Amygdala (tissue), 56 donors: ENCODE data around the gene SYVN1.

Experiments used
- DNase-seq, 56 donors: peaks; one replicate each; lab custom pipeline; 2025; lab: John Stamatoyannopoulos, UW

Gene SYVN1

DNA sequence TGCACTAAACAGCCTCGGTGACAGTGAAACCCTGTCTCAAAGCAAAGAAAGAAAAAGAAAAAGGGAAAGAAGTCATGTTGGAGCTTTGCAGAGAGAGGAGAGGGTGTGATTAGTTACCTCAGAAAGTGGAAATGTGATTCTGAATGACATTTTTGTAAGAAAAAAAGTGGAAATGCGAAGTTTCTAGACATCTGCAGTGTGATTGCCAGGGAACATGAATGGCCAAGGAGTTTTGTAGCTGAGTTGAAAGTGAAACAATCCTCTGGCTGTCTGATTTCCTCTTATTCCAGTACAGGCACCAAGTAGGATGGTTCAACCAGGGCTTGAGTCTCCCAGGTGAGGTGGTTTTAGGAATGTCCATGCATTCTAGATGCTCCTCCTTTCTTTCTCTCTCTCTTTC lies 17.8 kb upstream of the SYVN1 start:
- DNase-seq = no peak

DNA sequence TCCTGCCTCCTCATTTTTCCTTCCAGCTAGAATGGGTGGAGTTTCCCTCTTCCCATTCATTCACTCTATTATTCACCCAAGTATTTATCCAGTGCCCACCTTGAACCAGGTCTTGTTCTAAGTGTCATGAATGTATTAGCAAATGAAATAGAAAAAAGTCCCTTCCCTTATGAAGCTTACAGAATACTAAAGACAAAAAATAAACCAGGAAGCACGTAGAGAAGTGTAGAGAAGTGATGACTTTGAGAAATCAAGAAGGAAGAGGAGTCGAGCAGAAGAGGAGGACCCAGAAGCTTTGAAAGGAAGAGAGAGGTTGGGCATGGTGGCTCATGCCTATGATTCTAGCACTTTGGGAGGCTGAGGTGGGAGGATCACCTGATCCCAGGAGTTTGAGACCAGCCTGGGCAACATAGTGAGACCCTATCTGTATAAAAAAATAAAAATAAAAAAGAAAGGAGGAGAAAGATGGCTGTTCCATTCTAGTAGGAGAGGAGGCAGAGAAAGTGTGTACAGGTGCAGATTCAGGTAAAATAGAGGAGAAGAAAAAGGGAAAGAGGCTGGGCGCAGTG lies 17.1 kb upstream of the SYVN1 start:
- no peak for DNase-seq

- DNase-seq = peak in 47 of 56 donors; percentile 8 to 77 (median 46)
Observed at GRCh38 chr11:65150509-65151299, 16.4 kb upstream of the SYVN1 start.

DNA sequence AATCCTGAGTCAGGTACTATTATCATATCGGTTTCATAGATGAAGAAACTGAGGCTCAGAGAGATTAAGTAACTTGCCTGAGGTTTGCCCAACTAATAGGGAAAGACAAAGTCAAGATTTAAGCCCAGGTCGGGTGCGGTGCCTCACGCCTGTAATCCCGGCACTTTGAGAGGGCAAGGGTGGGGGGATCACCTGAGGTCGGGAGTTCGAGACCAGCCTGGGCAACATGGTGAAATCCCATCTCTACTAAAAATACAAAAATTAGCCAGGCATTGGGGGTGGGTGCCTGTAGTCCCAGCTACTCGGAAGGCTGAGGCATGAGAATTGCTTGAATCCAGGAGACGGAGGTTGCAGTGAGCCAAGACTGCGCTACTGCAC lies 15.8 kb upstream of the SYVN1 start:
- DNase-seq = peak in 1 of 56 donors; percentile 20

GRCh38 chr11:65148657-65149056 lies 14.3 kb upstream of the SYVN1 start:
- no peak for DNase-seq

GRCh38 chr11:65147352-65148075 lies 13.2 kb upstream of the SYVN1 start:
- no peak for DNase-seq

- DNase-seq = no peak
Observed at GRCh38 chr11:65141896-65142494, 7.7 kb upstream of the SYVN1 start.

DNA sequence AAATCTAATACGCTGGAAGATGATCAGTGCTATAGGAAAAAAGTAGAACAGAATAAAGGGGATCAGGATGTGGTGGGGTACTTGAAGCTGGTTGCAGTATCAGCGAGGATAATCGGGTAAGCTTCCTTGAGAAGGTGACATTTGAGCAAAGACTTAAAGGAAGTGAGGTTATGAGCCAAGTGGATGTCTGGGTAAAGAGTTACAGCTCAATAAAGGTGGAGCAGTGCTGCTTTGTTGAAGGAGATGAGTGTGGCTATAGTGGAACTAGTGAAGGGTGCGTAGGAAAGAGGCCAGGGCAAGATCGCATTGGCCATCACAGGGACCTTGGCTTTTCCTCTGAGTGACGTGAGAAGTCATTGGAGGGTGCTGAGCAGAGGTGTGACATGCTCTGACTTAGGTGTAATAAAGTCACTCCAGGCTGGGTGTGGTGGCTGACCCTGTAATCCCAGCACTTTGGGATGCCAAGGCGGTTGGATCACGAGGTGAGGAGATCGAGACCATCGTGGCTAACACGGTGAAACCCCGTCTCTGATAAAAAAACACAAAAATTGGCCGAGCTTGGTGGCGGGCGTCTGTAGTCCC lies 2.3 kb upstream of the SYVN1 start:
- no peak for DNase-seq

GRCh38 chr11:65135633-65136145 lies 1.4 kb upstream of the SYVN1 start:
- no peak for DNase-seq

DNA sequence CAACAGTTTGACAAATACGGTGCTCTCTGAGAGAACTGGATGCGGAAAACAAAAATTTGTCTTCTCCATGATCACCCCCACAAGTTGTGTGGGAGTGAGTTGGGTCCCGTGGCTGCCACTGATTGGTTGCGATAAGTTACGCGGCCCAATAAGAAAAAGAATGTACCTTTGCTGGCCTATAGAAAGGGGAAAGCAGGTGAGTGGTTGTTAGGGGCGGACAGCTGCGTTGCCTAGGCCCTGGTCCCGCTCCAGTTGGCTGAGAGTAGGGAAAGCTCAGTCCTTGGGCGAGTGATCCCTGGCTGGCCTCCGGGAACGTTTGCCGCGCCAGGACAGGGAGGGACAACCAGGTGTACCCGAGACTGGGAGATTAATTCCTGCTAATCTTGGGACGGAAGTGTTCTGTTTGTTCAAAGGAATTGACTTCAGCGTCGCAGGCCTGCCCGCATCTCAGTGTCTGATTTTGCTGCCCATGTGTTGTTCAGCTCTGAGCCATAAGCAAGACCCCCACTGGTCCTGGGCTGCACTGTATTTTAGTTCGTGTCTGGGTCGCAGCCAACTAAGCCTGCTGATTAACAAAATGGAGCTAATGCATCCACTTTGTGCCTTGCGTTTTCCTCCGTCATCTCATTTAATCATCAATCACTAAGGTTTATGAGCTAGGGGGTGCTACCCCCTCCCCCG lies 773 bp upstream of the SYVN1 start:
- DNase-seq = peak in 55 of 56 donors; percentile 56 to 94 (median 80)

- no peak for DNase-seq
Observed at GRCh38 chr11:65133724-65134123, 595 bp downstream of the SYVN1 start.

DNA sequence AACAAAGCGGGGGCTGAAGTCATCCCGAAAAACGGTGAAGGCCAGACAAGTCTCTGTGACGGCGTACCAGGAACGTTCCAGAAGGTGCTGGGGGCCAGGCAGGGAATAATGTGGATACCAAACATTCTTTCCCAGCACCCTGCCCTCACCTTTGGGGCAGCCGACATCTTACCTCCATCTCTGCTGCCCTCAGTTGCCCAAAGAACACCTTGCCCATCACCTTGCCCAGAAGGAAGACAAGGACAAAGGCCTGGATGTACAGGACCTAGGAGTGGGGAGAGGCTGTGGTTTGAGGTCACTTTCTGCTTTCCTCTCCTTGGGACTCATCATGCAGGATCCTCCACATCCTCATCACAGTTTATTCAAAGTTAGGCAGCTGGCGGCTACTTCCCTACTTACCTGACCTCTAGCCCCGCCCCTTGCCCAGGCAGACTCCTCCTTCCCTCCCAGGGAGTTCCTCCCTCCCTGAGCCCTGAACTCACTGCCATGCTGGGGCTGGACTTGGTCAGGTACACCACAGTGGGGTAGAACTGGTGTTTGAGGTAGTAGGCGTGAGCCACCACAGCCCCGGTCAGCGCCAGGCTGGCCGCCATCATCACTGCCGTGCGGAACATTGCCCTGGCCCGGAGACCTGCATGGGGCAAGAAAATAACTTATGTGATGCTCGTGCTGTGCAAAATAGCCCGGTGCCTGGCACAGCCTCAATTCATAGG lies 1.2 kb downstream of the SYVN1 start:
- no peak for DNase-seq

DNA sequence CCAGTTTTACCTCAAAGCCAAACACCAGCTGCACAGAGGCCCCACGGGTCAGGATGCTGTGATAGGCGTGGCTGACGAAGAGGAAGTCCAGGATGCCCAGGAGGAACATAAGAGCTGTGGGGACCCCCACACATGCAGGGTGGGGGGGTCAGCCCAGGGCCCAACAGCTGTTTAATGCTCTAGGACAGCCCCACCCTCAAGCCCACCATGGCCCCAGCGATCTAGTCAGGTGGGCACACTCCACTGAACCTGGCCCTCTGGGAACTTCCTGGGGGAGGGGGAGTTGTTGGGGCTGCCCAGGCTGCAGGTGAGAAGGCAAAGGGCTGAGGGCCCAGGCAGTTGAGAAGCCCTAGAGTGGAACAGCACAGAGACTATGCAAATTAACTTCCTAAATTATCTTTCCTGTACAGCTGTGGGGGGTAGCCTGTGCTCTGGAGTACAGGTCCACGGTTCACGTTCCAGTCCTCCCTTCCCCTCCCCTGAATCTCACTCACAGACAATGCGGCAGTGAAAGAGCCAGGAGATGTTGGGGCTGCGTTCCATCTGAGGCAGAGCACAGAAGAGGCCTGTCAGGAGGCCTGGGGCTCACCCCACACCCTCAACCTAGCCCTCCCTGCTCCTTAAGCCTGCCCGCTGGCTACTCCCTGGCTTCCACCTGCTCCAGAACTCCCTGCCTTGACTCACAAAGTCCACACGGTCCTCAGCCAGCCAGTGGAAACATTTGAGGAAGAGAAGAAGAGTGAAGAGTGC lies 1.9 kb downstream of the SYVN1 start:
- DNase-seq = no peak

DNA sequence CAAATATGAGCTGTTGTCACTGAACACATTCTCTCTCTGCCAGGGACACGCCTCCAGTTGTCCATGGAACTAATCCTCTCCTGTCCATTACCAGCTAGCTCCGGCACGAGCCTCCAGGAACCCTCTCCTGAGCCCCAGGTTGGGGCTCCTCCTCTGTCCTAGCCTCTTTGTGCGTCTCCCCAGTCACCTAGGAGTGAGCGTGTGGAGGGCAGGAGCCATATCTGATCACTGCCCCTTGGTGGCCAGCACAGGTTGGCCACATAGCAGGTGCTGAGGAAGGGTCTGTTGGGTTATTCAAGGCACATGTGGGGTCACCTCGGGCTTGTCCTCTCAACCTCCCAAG lies 2.5 kb downstream of the SYVN1 start:
- DNase-seq = no peak

- DNase-seq = no peak
Observed at GRCh38 chr11:65131417-65131776, 2.9 kb downstream of the SYVN1 start.

DNA sequence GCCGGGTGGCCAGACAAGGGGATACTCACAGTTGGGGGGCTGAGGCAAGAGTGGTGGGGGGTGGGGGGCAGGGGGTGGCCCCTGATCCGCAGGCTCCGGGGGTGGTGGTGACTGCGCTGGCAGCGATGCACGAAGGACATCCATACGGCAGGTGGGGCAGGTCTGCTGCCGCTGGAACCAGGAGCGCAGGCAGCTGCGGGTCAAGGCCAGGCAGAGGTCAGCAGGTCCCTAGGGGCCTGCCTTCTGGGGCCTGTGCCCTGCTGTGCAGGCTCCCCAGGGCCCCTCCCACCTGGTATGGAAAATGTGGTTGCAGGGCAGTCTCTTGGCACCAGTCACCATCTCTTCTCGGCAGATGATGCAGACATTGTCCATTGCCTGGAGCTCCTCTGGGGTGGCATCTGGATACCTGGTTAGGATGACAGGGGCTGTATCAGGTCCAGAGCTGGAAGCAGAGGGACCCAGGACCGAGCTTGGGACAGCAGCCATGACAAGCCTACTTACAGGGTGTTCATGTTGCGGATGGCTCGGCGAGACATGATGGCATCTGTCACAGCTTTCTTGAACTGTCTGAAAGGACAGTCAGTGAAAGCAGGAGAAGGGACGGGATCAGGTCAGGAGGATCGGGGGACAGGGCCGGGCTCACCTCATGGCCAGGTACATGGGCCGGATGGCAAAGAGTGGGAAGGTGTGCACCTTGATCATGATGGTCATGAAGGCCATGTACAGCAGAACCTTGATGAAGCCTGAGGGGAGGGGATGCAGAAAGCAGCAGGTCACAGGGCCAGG lies 3.5 kb downstream of the SYVN1 start:
- DNase-seq = no peak

DNA sequence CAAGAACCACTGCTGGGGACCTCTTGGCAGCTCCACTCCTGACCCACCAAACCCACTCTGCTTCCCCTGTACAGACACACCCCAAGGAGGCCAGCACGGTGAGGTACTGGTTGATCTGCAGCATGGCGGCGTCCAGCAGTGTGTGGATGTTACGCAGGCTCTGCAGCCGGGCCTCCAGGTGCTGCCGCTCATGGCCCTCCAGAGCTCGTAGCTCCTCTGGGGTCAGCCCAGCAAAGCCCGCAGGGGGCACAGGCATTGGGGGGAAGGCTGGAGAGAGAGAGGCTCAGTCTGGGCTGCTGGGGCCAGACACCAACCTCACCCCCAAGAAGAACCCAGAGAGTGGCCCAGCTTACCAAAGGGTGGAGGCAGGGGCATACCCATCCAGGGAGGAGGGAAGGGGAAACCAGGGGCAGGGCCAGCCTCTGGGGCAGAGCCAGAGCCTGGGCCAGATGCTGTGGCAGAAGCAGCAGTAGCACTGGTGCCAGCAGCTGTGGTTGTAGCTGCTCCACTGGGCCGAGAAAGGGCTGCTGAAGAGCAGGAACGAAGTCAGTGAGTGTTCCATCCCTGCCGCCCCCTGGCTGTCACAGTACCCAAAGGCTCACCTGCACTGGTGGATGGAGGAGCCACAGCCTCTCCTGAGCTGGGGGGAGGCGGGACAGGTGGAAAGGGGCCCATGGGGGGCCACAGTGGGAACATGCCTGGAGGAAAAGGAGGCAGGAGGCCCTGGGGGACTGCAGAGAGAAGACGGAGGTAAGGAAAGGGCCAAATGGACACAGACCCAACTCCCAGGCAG lies 4.5 kb downstream of the SYVN1 start:
- no peak for DNase-seq
